Measurements from ENCODE around the gene PSMC4.
A peak's percentile ranks its signal among the peaks of the same experiment; 100 is the strongest.

Gene PSMC4

GRCh38 chr19:39987167-39987566 lies 16.2 kb downstream of the PSMC4 start:
- no peak for DNase-seq

DNA sequence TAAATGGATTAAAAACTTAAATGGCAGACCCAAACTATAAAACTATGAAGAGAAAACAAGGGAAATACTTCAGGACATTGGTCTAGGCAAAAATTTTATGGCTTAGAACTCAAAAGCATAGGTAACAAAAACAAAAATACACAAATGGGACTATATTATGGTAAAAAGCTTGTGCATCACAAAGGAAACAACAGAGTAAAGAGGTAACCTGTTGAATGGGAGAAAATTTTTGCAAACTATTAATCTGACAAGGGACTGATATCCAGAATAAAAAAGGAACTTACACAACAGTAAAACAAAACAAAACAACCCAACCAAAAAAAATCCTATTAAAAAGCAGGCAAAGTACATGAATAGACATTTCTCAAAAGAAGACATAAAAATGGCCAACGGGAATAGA lies 16.6 kb downstream of the PSMC4 start:
- no peak for DNase-seq

- no peak for DNase-seq
These were observed 22.6 kb downstream of the PSMC4 start for GRCh38 chr19:39993605-39994004.

DNA sequence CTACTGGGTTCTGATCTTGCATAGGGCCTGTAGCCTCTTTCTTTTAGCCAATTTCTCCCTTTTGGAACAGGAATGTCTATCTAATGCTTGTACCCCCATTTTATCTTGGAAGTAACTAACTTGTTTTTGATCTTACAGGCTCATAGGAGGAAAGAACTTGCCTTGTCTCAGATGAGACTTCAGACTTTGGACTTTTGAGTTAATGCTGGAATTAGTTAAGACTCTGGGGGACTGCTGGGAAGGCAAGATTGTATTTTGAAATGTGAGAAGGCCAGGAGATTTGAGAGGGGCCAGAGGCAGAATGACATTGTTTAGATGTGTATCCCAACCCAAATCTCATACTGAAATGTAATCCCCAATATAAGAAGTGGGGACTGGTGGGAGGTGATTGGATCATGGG lies 23.4 kb downstream of the PSMC4 start:
- DNase-seq = no peak

DNA sequence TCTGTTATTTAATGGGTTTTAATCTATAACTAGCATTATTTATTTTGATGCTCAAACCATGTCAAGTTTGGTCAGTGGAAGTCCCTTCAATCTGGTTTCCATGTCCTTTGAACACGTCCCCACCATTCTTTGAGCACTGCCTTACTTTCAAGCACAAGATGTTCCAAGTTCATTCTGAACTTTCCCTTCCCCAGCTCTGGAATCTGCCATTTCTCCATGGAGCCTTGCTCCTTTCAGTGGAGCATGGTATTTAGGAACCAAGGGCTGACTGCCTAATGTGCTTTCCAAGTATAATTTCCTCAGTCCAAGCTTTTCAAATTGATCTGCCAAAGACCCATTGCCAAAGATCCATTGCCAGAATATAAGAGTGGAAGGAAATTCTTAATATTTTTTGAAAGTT lies 24.8 kb downstream of the PSMC4 start:
- DNase-seq = no peak

- DNase-seq = no peak
These were observed 25.3 kb downstream of the PSMC4 start for GRCh38 chr19:39996218-39996810.

DNA sequence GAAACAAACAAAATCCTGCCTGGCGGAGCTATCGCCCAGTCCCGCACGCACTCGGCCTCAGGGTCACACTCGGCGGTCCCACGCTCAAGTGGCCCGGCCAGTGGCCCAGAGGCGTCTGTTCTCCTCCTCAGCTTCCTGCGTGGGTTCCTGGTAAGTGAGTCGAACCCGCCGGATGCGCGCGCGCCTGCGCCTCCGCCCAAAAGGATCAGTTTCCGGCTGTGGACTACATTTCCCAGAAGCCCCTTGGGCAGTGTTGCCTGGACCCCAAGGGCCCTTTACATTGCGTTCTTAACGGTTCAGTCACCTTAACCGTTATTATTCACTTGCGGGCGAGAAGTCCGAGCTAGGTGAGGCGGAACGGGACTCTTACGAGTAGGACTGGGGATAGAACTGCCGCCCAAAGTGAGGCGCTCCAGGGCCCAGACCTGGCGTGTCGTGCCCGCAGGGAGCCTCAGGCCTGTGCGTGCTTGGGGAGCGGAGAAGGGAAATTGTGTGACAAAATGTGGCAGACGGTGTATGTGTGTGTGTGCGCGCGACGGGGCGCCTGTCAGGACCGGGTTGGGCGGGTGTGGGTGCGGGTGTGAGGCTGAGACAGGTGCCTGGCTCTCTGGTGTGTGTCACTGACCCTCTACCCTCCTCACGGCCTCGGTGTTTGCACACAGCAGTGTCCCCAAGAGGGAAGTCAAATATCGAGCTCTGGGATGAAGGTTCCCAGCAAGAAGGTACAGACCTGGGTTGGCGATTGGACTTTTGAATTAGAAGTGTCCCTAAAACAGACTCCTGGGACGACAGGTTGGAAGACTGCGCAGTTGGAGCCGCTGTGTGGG lies 26.1 kb downstream of the PSMC4 start, which contains the start of gene ZNF546:
Gene ZNF546 (plus strand): TSS at position 250 of the 827 bp plus-strand sequence. CDS start 1,267 bp downstream, outside the sequence.
- DNase-seq = peak; percentile 90

- no peak for DNase-seq
These were observed 26.8 kb downstream of the PSMC4 start for GRCh38 chr19:39997638-39998216.

GRCh38 chr19:39998501-39998900 lies 27.5 kb downstream of the PSMC4 start:
- DNase-seq = no peak

GRCh38 chr19:40005691-40006272 lies 34.8 kb downstream of the PSMC4 start:
- DNase-seq = no peak

DNA sequence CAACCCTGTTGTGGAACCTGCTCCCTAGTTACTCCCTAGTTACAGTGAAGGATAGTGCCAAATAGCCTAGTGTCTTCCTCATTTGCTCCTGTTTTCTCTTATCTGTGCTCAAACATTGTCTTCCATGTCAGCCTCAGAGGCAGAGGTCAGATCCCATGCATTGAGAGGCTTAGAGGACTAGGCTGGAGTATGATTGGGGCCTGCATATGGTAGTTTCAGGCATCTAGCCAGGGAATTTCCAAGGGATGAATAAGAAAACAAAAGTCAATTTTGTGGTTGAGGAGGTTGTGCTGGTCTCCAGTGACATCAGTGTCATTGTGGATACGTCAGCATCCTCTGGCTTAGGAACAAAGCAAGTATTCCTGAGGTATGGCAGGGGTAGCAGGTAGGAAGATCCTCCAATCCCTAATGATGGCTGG lies 35.3 kb downstream of the PSMC4 start:
- no peak for DNase-seq

GRCh38 chr19:40009674-40010073 lies 38.7 kb downstream of the PSMC4 start:
- no peak for DNase-seq

DNA sequence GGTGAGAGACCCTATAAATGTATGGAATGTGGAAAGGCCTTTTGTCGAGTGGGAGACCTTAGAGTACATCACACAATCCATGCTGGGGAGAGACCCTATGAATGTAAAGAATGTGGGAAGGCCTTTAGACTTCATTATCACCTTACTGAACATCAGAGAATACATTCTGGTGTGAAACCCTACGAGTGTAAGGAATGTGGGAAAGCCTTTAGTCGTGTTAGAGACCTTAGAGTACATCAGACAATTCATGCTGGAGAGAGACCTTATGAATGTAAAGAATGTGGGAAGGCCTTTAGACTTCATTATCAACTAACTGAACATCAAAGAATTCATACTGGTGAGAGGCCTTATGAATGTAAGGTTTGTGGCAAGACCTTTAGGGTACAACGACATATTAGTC lies 43.0 kb downstream of the PSMC4 start:
- no peak for DNase-seq

DNA sequence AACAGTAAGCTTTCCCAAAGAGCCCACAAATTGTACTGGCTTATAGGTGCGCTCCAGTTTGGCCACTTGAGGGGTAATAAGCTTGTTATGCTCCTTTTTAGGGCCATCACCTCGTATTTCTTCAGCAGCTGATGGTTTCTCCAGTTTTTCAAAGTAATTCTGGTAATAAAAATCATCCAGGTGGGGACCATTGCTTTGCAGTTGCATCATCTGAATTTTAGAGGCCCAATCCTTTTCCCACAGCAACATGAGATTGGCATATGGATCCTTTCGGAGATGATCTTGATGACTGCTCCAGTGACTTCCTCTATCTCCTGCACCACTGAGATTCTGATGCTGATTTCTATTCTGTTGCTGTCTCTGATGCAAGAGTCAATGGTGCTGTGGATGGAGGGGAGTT lies 53.0 kb downstream of the PSMC4 start:
- no peak for DNase-seq

GRCh38 chr19:40025938-40026596 lies 55.1 kb downstream of the PSMC4 start:
- DNase-seq = no peak

- no peak for DNase-seq
These were observed 55.6 kb downstream of the PSMC4 start for GRCh38 chr19:40026597-40026970.

Data from right kidney (tissue), 1 donor.